Activated CD8-positive, alpha-beta T cell treated with anti-CD3 and anti-CD28 coated beads, Interleukin-2, amount 10 ng/mL, durations not matched to agents 7 days and 5 days (primary cell): Measurements from ENCODE around the gene CNNM1. TPM values are rescaled to one million over a fixed set of nuclear protein-coding genes. Genes with fewer than 3 reads are reported as not detected.

Source experiments
- ATAC-seq: fragments of 150-1000 bp; cut with Tn5 transposase; one replicate; pipeline ENCODE4 v1.10.0; 2021; ENCODE audit warnings: moderate library complexity
- CTCF ChIA-PET: fragments of 350-600 bp; sonication (Branson Sonifier 250); formaldehyde crosslinking; loops from one replicate; lab custom pipeline; 2021; ENCODE audit warnings: antibody characterized with exemption; lab: Charles Lee
- POLR2A ChIA-PET: fragments of 350-600 bp; sonication (Branson Sonifier 250); formaldehyde crosslinking; loops from one replicate; lab custom pipeline; 2021; ENCODE audit warnings: antibody characterized with exemption; lab: Charles Lee
- DNase-seq: peaks from one replicate; pipeline ENCODE4 v3.0.0-alpha.2; 2020
- H3K27ac Mint-ChIP-seq: one replicate; pipeline ENCODE4 v1.8.0; 2021; ENCODE audit warnings: mild to moderate bottlenecking, mixed read lengths
- H3K27me3 Mint-ChIP-seq: one replicate; pipeline ENCODE4 v1.8.0; 2021; ENCODE audit warnings: low read depth, mixed read lengths
- H3K36me3 Mint-ChIP-seq: one replicate; pipeline ENCODE4 v1.8.0; 2021; ENCODE audit warnings: low read depth, mixed read lengths
- H3K4me1 Mint-ChIP-seq: one replicate; pipeline ENCODE4 v1.8.0; 2021; ENCODE audit warnings: low read depth, mixed read lengths
- H3K4me3 Mint-ChIP-seq: one replicate; pipeline ENCODE4 v1.8.0; 2021; ENCODE audit warnings: mild to moderate bottlenecking, mixed read lengths
- H3K9me3 Mint-ChIP-seq: one replicate; pipeline ENCODE4 v1.8.0; 2022; ENCODE audit warnings: mixed read lengths; ENCODE audit not compliant: insufficient read depth
- total RNA-seq, 2 experiments: library from RNA; stranded (reverse); gene quantifications; one replicate each; pipeline ENCODE4 v1.2.3, GENCODE V29; 2021

CNNM1 gene
- total RNA-seq, 2 experiments from 2014 or later: 0.13 to 0.23 TPM

GRCh38 chr10:99426689-99427088, 97.5 kb downstream of the CNNM1 start:
- H3K4me1 Mint-ChIP-seq: peaks cover 22% of the 10 kb centered on the region
- H3K36me3 Mint-ChIP-seq: peaks cover 14% of the 10 kb centered on the region
- H3K4me3 Mint-ChIP-seq: no peak overlapping the region
- ChIA-PET POLR2A (no interaction called here), CTCF (interaction anchor here (1.0 kb wide), 1 partner anchor 9 kb away, joined by 5 read pairs; no protein-coding TSS in a partner anchor)
- H3K27me3 Mint-ChIP-seq: no peaks in the 10 kb centered on the region
- DNase-seq: no peak
- H3K9me3 Mint-ChIP-seq: no peaks in the 10 kb centered on the region
- ATAC-seq: no peak
- no peak overlapping the region for H3K27ac Mint-ChIP-seq

GRCh38 chr10:99427566-99428190, 98.5 kb downstream of the CNNM1 start:
- Mint-ChIP-seq H3K4me3 (no peak overlapping the region), H3K4me1 (peaks cover 31% of the 10 kb centered on the region), H3K27ac (no peak overlapping the region), H3K9me3 (no peaks in the 10 kb centered on the region), H3K27me3 (no peaks in the 10 kb centered on the region), H3K36me3 (peaks cover 14% of the 10 kb centered on the region)
- CTCF ChIA-PET: interaction anchor here (0.9 to 1.1 kb wide), 2 partner anchors 9 to 20 kb away, joined by 4 to 5 read pairs; no protein-coding TSS in a partner anchor
- DNase-seq (no peak), ATAC-seq (no peak)
- POLR2A ChIA-PET: interaction anchor here (0.7 kb wide), 1 partner anchor 16 kb away, joined by 4 read pairs; no protein-coding TSS in a partner anchor

GRCh38 chr10:99429517-99430095, 100.5 kb downstream of the CNNM1 start:
- H3K4me1 Mint-ChIP-seq: peaks cover 37% of the 10 kb centered on the region
- no peaks in the 10 kb centered on the region for H3K27me3 Mint-ChIP-seq
- ATAC-seq: no peak
- H3K36me3 Mint-ChIP-seq: peaks cover 11% of the 10 kb centered on the region
- ChIA-PET CTCF (interaction anchor here (1.2 to 2.2 kb wide), 6 partner anchors 9 to 189 kb away, joined by 3 to 8 read pairs (median 4); no protein-coding TSS in a partner anchor), POLR2A (interaction anchor here (1.2 kb wide), 1 partner anchor 187 kb away, joined by 5 read pairs; no protein-coding TSS in a partner anchor)
- H3K27ac Mint-ChIP-seq: peak overlapping the region; percentile 98
- H3K4me3 Mint-ChIP-seq: peak overlapping the region; percentile 98
- H3K9me3 Mint-ChIP-seq: no peaks in the 10 kb centered on the region
- no peak for DNase-seq

GRCh38 chr10:99430116-99430450, 100.9 kb downstream of the CNNM1 start:
- peaks cover 37% of the 10 kb centered on the region for H3K4me1 Mint-ChIP-seq
- ChIA-PET CTCF (interaction anchor here (0.8 to 2.2 kb wide), 7 partner anchors 9 to 189 kb away, joined by 3 to 8 read pairs (median 4); no protein-coding TSS in a partner anchor), POLR2A (interaction anchor here (1.2 kb wide), 1 partner anchor 186 kb away, joined by 5 read pairs; no protein-coding TSS in a partner anchor)
- DNase-seq (no peak), ATAC-seq (no peak)
- H3K4me3 Mint-ChIP-seq: peak overlapping the region; percentile 98
- H3K27ac Mint-ChIP-seq: peak overlapping the region; percentile 98
- no peaks in the 10 kb centered on the region for H3K27me3 Mint-ChIP-seq
- H3K36me3 Mint-ChIP-seq: peaks cover 7% of the 10 kb centered on the region
- H3K9me3 Mint-ChIP-seq: no peaks in the 10 kb centered on the region

GRCh38 chr10:99430451-99431189, 101.5 kb downstream of the CNNM1 start, which contains the start of gene GOT1:
TSS of gene GOT1 (minus strand) at chr10:99430624. CDS start at chr10:99430565, 59 bp downstream.
- CTCF ChIA-PET: interaction anchor here (0.8 to 2.2 kb wide), 7 partner anchors 8 to 188 kb away, joined by 3 to 8 read pairs (median 4); no protein-coding TSS in a partner anchor

GRCh38 chr10:99431190-99431760, 102.1 kb downstream of the CNNM1 start:
- CTCF ChIA-PET: interaction anchor here (1.2 to 2.2 kb wide), 6 partner anchors 8 to 188 kb away, joined by 3 to 8 read pairs (median 6); no protein-coding TSS in a partner anchor
- Mint-ChIP-seq H3K27me3 (no peaks in the 10 kb centered on the region), H3K36me3 (peaks cover 7% of the 10 kb centered on the region), H3K4me1 (peaks cover 37% of the 10 kb centered on the region), H3K27ac (peak overlapping the region; percentile 98), H3K9me3 (no peaks in the 10 kb centered on the region), H3K4me3 (peak overlapping the region; percentile 98)
- POLR2A ChIA-PET: interaction anchor here (1.2 to 1.3 kb wide), 2 partner anchors 185 to 188 kb away, joined by 5 to 8 read pairs; no protein-coding TSS in a partner anchor
- no peak for DNase-seq
- no peak for ATAC-seq

More at GRCh38 chr10:99430451-99431189, 101.5 kb downstream of the CNNM1 start, which contains the start of gene GOT1:
- H3K27me3 Mint-ChIP-seq: no peaks in the 10 kb centered on the region
- peak within 1 kb of the TSS; percentile 98 for H3K27ac Mint-ChIP-seq
- H3K4me1 Mint-ChIP-seq: peaks cover 37% of the 10 kb centered on the region
- H3K4me3 Mint-ChIP-seq: peak within 1 kb of the TSS; percentile 98
- H3K9me3 Mint-ChIP-seq: no peaks in the 10 kb centered on the region
- POLR2A ChIA-PET: interaction anchor here (1.2 to 1.3 kb wide), 2 partner anchors 186 to 189 kb away, joined by 5 to 8 read pairs; no protein-coding TSS in a partner anchor
- peaks cover 7% of the 10 kb centered on the region for H3K36me3 Mint-ChIP-seq
- DNase-seq (peak; percentile 96), ATAC-seq (peak; percentile 94)

- H3K36me3 Mint-ChIP-seq: peaks cover 7% of the 10 kb centered on the region
- peak overlapping the region; percentile 69 for H3K27ac Mint-ChIP-seq
- no peak for DNase-seq
- CTCF ChIA-PET: interaction anchor here (2.2 kb wide), 1 partner anchor 181 kb away, joined by 7 read pairs; no protein-coding TSS in a partner anchor
- ATAC-seq: no peak
- H3K27me3 Mint-ChIP-seq: no peaks in the 10 kb centered on the region
- POLR2A ChIA-PET: no interaction called here
- H3K9me3 Mint-ChIP-seq: no peaks in the 10 kb centered on the region
- peak overlapping the region; percentile 98 for H3K4me3 Mint-ChIP-seq
- H3K4me1 Mint-ChIP-seq: peaks cover 37% of the 10 kb centered on the region
Observed at GRCh38 chr10:99432047-99432446, 102.9 kb downstream of the CNNM1 start.

- H3K36me3 Mint-ChIP-seq: peaks cover 7% of the 10 kb centered on the region
- H3K27me3 Mint-ChIP-seq: no peaks in the 10 kb centered on the region
- no peak overlapping the region for H3K27ac Mint-ChIP-seq
- H3K4me1 Mint-ChIP-seq: peaks cover 37% of the 10 kb centered on the region
- DNase-seq: no peak
- no peaks in the 10 kb centered on the region for H3K9me3 Mint-ChIP-seq
- H3K4me3 Mint-ChIP-seq: no peak overlapping the region
- no peak for ATAC-seq
- ChIA-PET CTCF (interaction anchor here (1.5 to 4.5 kb wide), 2 partner anchors 40 to 44 kb away, joined by 3 to 19 read pairs; no protein-coding TSS in a partner anchor), POLR2A (no interaction called here)
Observed at GRCh38 chr10:99432881-99433280, 103.7 kb downstream of the CNNM1 start.

GRCh38 chr10:99433378-99434020, 104.3 kb downstream of the CNNM1 start:
- POLR2A ChIA-PET: no interaction called here
- CTCF ChIA-PET: interaction anchor here (1.5 to 4.5 kb wide), 2 partner anchors 41 to 45 kb away, joined by 3 to 19 read pairs; no protein-coding TSS in a partner anchor

GRCh38 chr10:99435986-99436638, 107.0 kb downstream of the CNNM1 start:
- POLR2A ChIA-PET: interaction anchor here (1.0 kb wide), 1 partner anchor 57 kb away, joined by 3 read pairs; no protein-coding TSS in a partner anchor
- ATAC-seq: peak; percentile 43

More at GRCh38 chr10:99433378-99434020, 104.3 kb downstream of the CNNM1 start:
- H3K27ac Mint-ChIP-seq: no peak overlapping the region
- peaks cover 7% of the 10 kb centered on the region for H3K36me3 Mint-ChIP-seq
- H3K27me3 Mint-ChIP-seq: no peaks in the 10 kb centered on the region
- no peaks in the 10 kb centered on the region for H3K9me3 Mint-ChIP-seq
- H3K4me1 Mint-ChIP-seq: peaks cover 37% of the 10 kb centered on the region
- ATAC-seq (no peak), DNase-seq (no peak)
- H3K4me3 Mint-ChIP-seq: no peak overlapping the region

More at GRCh38 chr10:99435986-99436638, 107.0 kb downstream of the CNNM1 start:
- CTCF ChIA-PET: interaction anchor here (0.9 to 4.5 kb wide), 32 partner anchors 8 to 610 kb away, joined by 3 to 101 read pairs (median 4); no protein-coding TSS in a partner anchor
- Mint-ChIP-seq H3K4me1 (peaks cover 20% of the 10 kb centered on the region), H3K4me3 (no peak overlapping the region), H3K9me3 (no peaks in the 10 kb centered on the region), H3K27me3 (no peaks in the 10 kb centered on the region), H3K36me3 (peaks cover 4% of the 10 kb centered on the region), H3K27ac (no peak overlapping the region)
- no peak for DNase-seq
